HepG2 (cell line): Measurements from ENCODE around the gene HES3. TPM values are rescaled to one million over a fixed set of nuclear protein-coding genes. Genes with fewer than 3 reads are reported as not detected.
A peak's percentile ranks its signal among the peaks of the same experiment; 100 is the strongest.

Source experiments
- CC2D1A ChIP-seq: sonication (generic); formaldehyde crosslinking; IDR thresholded peaks from 2 replicates; pipeline ENCODE4 v1.8.1; 2023; ENCODE audit warnings: mild to moderate bottlenecking, missing genetic modification reagents
- GTF3A ChIP-seq: sonication (generic); formaldehyde crosslinking; conservative IDR thresholded peaks from 2 replicates; pipeline ENCODE4 v1.4.0; 2020; ENCODE audit warnings: mild to moderate bottlenecking, missing genetic modification reagents
- HES4 ChIP-seq: sonication (generic); formaldehyde crosslinking; IDR thresholded peaks from 2 replicates; pipeline ENCODE4 v1.9.0; 2021; ENCODE audit warnings: mild to moderate bottlenecking, missing genetic modification reagents, borderline replicate concordance
- HNF4G ChIP-seq, 2 experiments: sonication (generic) in 1 of 2; formaldehyde crosslinking in 1 of 2; IDR thresholded peaks; 2 replicates each; pipeline versions ENCODE4 v1.4.0 to v1.6.1; 2011 to 2020; ENCODE audit warnings: borderline replicate concordance in 2 of 2, low read depth in 2 of 2, mild to moderate bottlenecking in 2 of 2, low read length in 1 of 2, missing genetic modification reagents in 1 of 2, moderate library complexity in 1 of 2
- JUN ChIP-seq: sonication (generic); formaldehyde crosslinking; IDR thresholded peaks from 2 replicates; pipeline ENCODE4 v1.4.0; 2020; ENCODE audit warnings: mild to moderate bottlenecking, missing genetic modification reagents
- MZF1 ChIP-seq: sonication (generic); formaldehyde crosslinking; IDR thresholded peaks from 2 replicates; pipeline ENCODE4 v1.8.1; 2023; ENCODE audit warnings: mild to moderate bottlenecking, missing genetic modification reagents, borderline replicate concordance
- NCOA1 ChIP-seq: sonication (generic); formaldehyde crosslinking; IDR thresholded peaks from 2 replicates; pipeline ENCODE4 v1.9.0; 2021; ENCODE audit warnings: missing genetic modification reagents
- NFE2L2 ChIP-seq: fragments of 150-350 bp; IDR thresholded peaks from 2 replicates; pipeline ENCODE4 v1.6.1; 2014; ENCODE audit warnings: low read length
- PREB ChIP-seq: sonication (generic); formaldehyde crosslinking; IDR thresholded peaks from 2 replicates; pipeline ENCODE4 v1.4.0; 2020; ENCODE audit warnings: missing genetic modification reagents
- SP5 ChIP-seq: IDR thresholded peaks from 2 replicates; pipeline ENCODE4 v1.6.1; 2016; ENCODE audit warnings: low read depth, borderline replicate concordance
- THAP9 ChIP-seq: sonication (generic); formaldehyde crosslinking; IDR thresholded peaks from 2 replicates; pipeline ENCODE4; 2020; ENCODE audit warnings: missing genetic modification reagents, mild to moderate bottlenecking, borderline replicate concordance
- THYN1 ChIP-seq: sonication (generic); formaldehyde crosslinking; IDR thresholded peaks from 2 replicates; pipeline ENCODE4 v1.8.1; 2023; ENCODE audit warnings: low read depth, mild to moderate bottlenecking, moderate library complexity, missing genetic modification reagents, borderline replicate concordance
- TIGD3 ChIP-seq: sonication (generic); formaldehyde crosslinking; IDR thresholded peaks from 2 replicates; pipeline ENCODE4 v1.5.1; 2020; ENCODE audit warnings: mild to moderate bottlenecking, missing genetic modification reagents, borderline replicate concordance
- YY1 ChIP-seq: IDR thresholded peaks from 2 replicates; pipeline ENCODE4 v1.6.1; 2011; ENCODE audit warnings: low read length, low read depth, moderate library complexity, mild to moderate bottlenecking; ENCODE audit not compliant: insufficient read depth, insufficient replicate concordance
- ZBTB26 ChIP-seq: IDR thresholded peaks from 2 replicates; pipeline ENCODE4 v1.6.1; 2016; ENCODE audit warnings: missing compliant biosample characterization, missing genetic modification reagents, borderline replicate concordance
- ZNF329 ChIP-seq: sonication (generic); formaldehyde crosslinking; IDR thresholded peaks from 2 replicates; pipeline ENCODE4 v1.9.0; 2021; ENCODE audit warnings: low read depth, mild to moderate bottlenecking, missing genetic modification reagents
- ZNF782 ChIP-seq: sonication (generic); formaldehyde crosslinking; IDR thresholded peaks from 2 replicates; pipeline ENCODE4 v1.4.0; 2020; ENCODE audit warnings: missing genetic modification reagents, mild to moderate bottlenecking, borderline replicate concordance
- ZSCAN25 ChIP-seq: sonication (generic); formaldehyde crosslinking; IDR thresholded peaks from 2 replicates; pipeline ENCODE4 v1.8.0; 2022; ENCODE audit warnings: mild to moderate bottlenecking, missing genetic modification reagents
- polyA plus RNA-seq, 8 experiments: library from polyadenylated mRNA; depleted of rRNA in 3 of 8; stranded (reverse) in 7 of 8; unstranded in 1 of 8; fragments of >200 nt; fragmentation: Illumina TruSeq in 4 of 8; extraction: Trizol in 4 of 8; gene quantifications; 2 replicates each; pipeline versions ENCODE4 v1.2.1 to v1.2.3, GENCODE V29; 2011 to 2016; ENCODE audit warnings: low read depth in 4 of 8, missing spikeins in 1 of 8, mixed read lengths in 1 of 8; ENCODE audit not compliant: insufficient read depth in 1 of 8
- total RNA-seq, 5 experiments: library from RNA; depleted of rRNA; stranded (reverse); fragments of >200 nt; fragmentation: Illumina TruSeq; extraction: Trizol; gene quantifications; 2 replicates each; pipeline ENCODE4 v1.2.3, GENCODE V29; 2016; ENCODE audit warnings: low read depth in 1 of 5

The HES3 gene
- total and polyA plus RNA-seq, 2 of the 13 experiments (the other 11 are each of a cell fraction or from before 2014, with no cell fraction given) = not detected

GRCh38 chr1:6199298-6200187 lies 44.4 kb upstream of the HES3 start, which contains the start of gene RPL22 (continued):
- TF ChIP-seq PREB (CRISPR knock-in tag) = peak; percentile 53; the same call in 1 of the 2 replicates
- peak; percentile 74 for TF ChIP-seq ZNF782 (CRISPR knock-in tag)
- TF ChIP-seq YY1 = peak; percentile 93
- TF ChIP-seq THAP9 (CRISPR knock-in tag) = peak; percentile 92
- TF ChIP-seq HES4 (CRISPR knock-in tag) = peak; percentile 75
- TF ChIP-seq ZBTB26 (CRISPR knock-in tag) = no peak
- 0 out of 2 replicates have a peak, but pooled peaks have one; percentile 52 for TF ChIP-seq THYN1 (CRISPR knock-in tag)
- no peak for TF ChIP-seq HNF4G (IDR thresholded peaks at IDR 0.05; ENCODE audit: borderline replicate concordance, low read depth, low read length)
- no peak; the same call in 1 of the 2 replicates for TF ChIP-seq HNF4G (CRISPR knock-in tag; IDR thresholded peaks at IDR 0.05; ENCODE audit: borderline replicate concordance, low read depth)
- TF ChIP-seq JUN (CRISPR knock-in tag) = no peak
- TF ChIP-seq ZSCAN25 (CRISPR knock-in tag) = no peak
- TF ChIP-seq SP5 (CRISPR knock-in tag) = peak; percentile 95
- 0 out of 2 replicates have a peak, but pooled peaks have one; percentile 20 for TF ChIP-seq NCOA1 (CRISPR knock-in tag)
- TF ChIP-seq NFE2L2 = no peak
- TF ChIP-seq ZNF329 (CRISPR knock-in tag) = no peak; the same call in 1 of the 2 replicates
- TF ChIP-seq TIGD3 (CRISPR knock-in tag) = peak; percentile 77; the same call in 1 of the 2 replicates
- no peak; the same call in 1 of the 2 replicates for TF ChIP-seq GTF3A (CRISPR knock-in tag)
- TF ChIP-seq MZF1 (CRISPR knock-in tag) = no peak
- TF ChIP-seq CC2D1A = no peak
